NCI-H82 treated with DMSO at 0.1 percent for 48 hours (cell line): Measurements from ENCODE around the gene APPL2.
"Not testable (repeated sequence)": the region's sequence is repeated elsewhere in the genome, so short reads cannot be mapped to it uniquely, and the experiment has no call there.

ENCODE experiments used
- DNase-seq: peaks from one replicate; lab custom pipeline; 2025; ENCODE audit not compliant: unreplicated experiment; lab: John Stamatoyannopoulos, UW

APPL2 gene

DNA sequence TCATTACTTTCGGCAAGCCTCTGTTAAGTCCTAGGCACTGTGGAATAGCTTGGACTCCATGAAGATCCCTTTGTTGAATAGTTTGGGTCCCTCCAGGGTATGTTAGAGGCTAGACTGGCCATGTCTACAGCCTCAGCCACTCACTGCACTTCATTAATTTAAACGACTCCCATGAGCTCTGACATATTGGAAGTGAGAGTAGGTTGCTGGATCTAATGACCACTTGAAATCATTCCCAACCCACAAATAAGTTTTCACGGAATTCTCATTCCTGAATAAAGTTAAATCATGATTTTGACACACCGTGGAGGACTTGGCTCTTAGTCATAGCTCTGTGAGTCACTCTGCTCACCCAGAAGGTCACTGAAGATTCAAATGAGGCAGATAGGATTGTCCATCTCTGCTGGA, 21.4 kb upstream of the APPL2 start:
- DNase-seq = no peak

DNA sequence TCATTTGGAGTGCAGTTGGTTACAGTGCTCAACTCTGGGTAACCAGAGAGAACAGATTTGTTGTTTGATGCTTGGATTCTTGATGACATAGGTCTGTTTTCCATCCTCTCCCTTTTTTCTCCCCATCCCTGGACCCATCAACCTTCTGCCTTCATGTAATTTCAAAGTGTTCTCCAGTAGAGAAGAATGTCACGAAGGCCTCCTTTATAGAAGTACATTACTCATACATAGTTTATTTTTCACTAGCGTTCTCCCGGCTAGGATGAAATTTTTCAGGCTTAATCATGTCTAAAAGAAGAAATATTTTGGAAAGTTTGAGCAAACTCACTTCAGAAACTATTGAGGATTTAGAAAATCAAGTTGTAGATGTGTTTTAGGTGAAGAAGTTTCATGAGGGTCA, 20.9 kb upstream of the APPL2 start:
- no peak for DNase-seq

DNA sequence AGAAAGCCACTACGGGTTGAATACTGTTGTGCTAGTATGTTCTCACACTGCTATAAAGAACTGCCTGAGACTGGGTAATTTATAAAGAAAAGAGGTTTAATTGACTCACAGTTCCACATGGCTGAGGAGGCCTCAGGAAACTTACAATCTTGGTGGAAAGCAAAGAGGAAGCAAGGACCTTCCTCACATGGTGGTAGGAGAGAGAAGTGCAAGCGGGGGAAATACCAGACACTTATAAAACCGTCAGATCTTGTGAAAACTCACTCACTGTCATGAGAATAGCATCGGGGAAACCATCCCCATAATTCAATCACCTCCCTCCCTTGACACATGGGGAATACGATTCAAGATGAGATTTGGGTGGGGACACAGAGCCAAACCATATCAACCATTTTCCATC, 20.5 kb upstream of the APPL2 start:
- DNase-seq = not testable (repeated sequence)

- DNase-seq = no peak
Measured at GRCh38 chr12:105256011-105256410, 20.0 kb upstream of the APPL2 start.

GRCh38 chr12:105253866-105254513, 18.0 kb upstream of the APPL2 start:
- peak; percentile 53 for DNase-seq

GRCh38 chr12:105252901-105253300, 16.9 kb upstream of the APPL2 start:
- DNase-seq = no peak

DNA sequence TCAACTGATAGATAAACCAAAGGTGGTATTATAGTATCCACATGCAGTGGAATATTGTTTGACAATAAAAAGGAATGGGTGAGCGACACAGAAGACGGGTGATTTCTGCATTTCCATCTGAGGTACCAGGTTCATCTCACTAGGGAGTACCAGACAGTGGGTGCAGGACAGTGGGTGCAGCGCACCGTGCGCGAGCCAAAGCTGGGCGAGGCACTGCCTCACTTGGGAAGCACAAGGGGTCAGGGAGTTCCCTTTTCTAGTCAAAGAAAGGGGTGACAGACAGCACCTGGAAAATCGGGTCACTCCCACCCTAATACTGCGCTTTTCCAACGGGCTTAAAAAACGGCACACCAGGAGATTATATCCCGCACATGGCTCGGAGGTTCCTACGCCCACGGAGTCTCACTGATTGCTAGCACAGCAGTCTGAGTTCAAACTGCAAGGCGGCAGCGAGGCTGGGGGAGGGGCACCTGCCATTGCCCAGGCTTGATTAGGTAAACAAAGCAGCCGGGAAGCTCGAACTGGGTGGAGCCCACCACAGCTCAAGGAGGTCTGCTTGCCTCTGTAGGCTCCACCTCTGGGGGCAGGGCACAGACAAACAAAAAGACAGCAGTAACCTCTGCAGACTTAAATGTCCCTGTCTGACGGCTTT, 9.9 kb upstream of the APPL2 start:
- DNase-seq = not testable (repeated sequence)

DNA sequence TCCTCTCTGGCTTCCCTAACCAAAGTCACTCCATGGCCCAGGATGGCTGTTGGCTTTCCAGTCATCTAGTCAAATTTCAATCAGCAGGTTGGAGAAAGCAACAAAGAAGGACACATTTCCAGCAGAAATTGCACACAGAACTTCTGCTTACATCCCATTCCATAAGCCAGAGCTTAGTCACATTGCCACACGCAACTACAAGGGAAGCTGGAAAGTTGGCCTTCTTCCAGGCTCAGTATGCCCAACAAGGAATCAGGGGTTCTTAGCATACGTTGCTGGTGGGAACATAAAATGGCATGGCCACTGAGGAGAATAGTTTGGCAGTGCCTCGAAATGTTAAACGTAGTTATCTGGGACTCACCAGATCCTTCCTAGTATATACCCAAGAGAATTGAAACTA, 9.3 kb upstream of the APPL2 start:
- no peak for DNase-seq

DNA sequence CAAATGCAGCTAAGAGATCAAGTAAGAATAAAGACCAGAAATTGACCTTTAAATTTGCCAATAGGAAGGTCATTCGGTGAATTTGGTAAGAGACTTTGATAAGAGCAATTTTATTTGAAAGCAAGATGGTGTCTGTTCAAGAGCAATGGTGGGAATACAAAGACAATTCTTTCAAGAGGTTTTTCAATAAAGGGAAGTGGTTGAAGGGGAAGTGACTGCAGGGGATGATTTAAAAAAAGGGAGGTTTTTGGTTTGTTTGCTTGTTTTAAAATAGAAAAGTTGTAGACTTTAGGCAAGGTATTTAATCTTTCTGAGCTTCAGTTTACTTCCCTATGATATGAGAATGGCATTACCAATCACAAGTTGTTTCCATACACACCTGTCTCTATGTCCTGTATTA, 4.3 kb upstream of the APPL2 start:
- DNase-seq = no peak

DNA sequence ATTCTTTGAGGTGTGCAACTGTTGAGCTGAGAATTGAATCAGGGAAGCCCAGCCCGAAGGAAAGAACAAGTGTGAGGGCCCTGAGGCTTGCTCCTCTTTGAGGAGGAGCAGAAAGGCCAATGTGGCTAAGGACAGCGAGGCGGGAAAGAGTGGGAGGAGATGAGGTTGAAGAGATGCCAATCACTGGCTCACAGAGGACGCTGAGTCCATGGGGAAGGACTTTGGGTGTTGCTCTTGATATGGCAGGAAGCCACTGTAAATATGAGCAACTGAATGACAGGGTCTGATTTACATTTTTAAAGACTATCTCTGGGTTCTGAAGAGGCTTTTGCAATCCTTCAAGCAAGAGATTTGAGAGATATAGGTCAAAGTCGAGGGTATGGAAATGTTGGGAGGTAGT, 3.3 kb upstream of the APPL2 start:
- no peak for DNase-seq

GRCh38 chr12:105237666-105238065, 1.7 kb upstream of the APPL2 start:
- DNase-seq = no peak

GRCh38 chr12:105235281-105235731, 668 bp downstream of the APPL2 start:
- DNase-seq = no peak

DNA sequence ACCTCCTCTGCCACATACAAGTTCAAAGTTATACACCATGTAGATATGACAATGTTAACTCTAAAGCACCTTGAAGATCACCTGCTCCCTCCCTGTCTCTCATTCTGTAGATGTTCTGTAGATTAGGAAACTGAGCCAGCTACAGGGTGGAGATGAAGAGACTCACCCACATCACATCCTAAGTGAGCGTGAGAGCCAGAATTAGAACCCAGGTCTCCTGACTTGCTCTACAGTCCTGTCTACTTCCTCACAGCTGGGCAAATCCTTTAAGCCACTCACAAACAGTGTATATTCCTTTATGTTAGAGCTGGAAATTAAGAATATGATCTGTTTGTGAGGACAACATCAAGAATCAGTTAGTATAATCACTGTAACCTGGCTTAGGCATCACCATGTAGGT, 1.8 kb downstream of the APPL2 start:
- no peak for DNase-seq

DNA sequence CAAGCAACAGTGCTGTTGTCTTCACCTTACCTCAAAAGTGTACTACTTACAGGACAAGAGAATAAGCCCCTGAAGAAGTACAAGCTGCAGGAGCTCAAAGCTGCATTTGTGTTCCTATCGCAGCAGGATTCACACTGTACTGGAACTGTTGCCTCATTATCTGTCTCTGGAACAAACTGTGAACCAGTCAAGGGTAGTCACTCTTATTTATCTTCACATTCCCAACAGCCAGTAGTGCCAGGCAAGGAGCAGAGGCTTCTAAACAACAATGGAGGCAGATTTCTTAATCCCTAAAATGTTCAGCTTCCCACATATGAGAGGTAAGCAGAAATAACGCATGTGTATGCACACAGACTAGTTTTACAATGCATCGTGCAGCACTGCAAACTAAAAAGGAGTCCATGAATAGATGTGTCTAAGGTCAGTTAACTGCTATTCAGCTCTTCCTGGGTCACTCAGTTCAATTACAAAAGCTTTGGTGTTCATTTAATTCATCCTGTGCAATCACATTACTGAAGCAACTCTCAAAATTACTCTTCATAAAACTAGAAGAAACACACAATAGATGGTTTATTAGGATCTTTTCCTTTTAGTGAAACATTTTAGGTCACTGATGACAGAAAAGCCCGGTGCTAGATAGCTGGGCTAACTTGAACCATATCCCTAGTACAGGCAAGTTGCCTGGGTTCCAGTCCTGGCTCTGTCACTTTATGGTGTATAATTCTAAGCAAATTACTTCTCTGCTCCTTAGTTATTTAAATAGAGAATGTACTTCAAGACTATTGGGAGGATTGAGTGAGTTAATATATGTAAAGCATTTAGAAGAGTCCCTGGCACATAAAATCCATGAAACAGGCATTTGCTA, 2.7 kb downstream of the APPL2 start:
- DNase-seq = no peak

DNA sequence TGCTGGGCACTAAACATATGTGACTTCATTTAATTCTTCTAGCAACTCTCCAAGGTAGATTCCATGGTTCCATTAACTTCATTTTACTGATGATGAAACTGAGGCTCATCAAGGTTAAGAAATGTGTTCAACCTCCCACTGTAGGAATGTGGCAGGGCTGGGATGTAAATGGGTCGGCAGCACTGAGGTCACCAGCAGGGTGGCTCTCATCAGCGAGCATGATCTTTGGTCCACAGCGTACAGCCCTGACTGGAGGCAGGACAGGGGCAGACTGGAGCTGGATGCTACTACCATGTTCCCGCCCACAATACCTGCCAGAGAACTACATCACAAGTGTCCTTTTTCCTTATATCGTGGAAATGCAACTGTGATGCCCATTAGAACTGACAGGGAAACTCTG, 4.6 kb downstream of the APPL2 start:
- no peak for DNase-seq

GRCh38 chr12:105229371-105229770, 6.6 kb downstream of the APPL2 start:
- DNase-seq = no peak

DNA sequence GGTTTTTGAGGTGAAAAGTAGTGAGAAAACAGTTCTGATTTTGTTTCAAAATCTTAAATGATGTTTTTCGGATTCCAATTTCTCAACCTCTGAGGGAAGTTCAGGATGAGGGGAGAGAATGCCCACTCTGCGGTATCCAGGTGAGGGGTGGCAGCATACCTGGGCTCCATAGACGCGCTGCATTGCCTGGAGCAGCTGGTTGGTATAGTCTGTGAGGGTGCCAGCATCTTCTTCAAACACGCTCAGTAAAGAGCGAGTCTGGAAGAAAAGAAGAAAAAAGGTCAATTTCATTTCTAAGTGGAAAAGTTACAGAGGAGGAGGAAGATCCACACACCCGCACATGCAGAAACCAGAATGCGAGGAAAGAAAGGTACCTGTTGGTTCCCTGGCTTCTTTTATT, 7.0 kb downstream of the APPL2 start:
- no peak for DNase-seq

DNA sequence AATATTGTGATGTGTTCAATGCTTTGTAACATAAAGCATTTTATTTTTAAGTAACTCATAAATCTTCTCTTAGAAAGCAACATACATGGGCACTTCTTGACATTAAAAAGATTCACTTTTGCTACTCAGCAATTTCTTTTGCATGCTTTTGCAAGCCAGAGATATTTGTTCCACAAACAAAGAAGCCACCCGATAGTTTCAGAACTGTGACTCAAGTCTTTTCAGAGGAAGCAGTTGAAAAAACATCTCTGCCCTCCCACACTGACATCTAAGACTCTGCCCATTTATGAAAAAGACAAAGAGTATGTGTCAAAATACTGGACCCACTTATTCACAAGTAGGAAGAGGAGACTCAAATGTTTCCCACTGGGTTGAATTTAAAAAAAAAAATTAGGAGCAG, 7.5 kb downstream of the APPL2 start:
- DNase-seq = no peak

DNA sequence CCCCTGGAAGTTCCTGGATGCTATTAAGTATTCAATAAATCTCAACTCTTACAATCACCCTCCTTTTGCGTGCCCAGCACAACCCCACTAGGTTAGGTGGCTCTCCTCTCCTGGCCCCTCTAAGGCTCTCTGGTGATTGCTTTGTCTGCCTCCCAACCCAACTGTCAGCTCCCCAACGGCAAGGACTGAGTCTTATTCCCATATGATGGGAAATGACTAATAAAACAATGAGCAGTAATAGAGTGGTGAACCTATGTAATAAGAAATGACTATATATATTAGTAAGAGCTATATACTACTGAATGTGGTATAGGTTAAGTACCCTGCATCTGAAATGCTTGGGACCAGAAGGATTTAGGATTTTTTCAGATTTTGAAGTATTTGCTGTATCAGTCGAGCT, 8.1 kb downstream of the APPL2 start:
- no peak for DNase-seq

DNA sequence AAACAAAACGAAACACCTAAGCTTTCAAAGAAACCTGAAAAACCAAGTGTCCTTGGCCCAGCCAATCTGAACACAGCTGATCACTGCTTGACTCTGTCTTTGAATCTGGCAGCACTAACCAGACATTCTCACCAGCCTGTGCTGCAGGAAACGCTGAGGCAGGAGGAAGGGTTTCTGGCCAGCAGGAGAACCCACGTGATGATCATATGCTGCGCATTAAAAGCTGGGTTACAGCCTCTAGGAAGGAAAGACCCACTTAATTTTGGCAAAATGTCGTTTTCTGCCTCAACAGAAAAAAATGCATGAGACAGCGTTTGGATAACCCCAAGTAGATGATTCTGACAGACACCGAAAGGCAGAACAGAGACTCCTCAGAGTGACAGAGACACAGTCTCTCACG, 9.8 kb downstream of the APPL2 start:
- DNase-seq = no peak

DNA sequence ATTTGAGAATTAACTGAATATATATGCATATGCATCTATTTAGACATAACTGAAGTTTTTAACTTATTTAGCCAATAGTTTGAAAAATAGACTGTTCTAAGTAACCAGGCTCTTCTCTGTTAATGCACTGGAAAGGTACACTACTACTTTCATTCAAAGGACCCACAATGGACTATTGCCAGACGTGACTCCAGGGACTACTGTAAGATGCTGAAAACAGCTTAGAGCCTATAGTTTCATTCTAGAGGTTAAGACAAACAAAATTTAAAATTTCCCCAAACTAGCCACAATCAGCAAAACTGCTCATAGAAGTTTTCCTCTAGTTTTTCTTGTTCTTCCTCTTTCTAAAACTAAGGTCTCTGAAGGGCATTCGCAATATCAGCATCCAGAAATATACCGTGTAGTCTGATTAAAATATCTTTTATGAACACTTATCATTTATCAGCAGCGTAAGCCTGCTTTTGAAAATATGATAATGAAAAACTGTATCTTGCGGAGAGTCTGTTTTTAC, 10.4 kb downstream of the APPL2 start:
- no peak for DNase-seq

DNA sequence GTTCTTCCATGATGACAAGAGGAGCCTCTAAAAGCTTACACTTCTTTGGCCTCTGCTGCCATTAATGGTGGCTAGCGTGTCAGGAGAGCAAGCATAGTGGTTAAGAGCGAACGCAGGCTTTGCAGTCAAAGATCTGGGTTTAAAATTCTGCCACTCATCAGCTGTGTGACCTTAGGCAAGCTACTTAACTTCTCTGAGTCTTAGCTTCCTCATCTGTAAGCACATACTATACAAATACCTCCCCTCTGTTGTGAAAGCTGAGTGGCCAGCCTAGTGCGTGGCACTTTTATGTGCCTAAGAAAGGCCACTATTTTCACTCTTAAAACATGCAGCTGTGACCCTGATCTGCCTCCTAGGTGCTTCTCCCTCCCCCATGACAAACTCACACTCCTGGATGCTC, 11.6 kb downstream of the APPL2 start:
- no peak for DNase-seq
